Umbilical cord (tissue), 2 donors: ENCODE data around the gene VWA8. TPM values are rescaled to one million over a fixed set of nuclear protein-coding genes. Genes with fewer than 3 reads are reported as not detected.

Source experiments
- DNase-seq: peaks from one replicate; pipeline ENCODE4 v3.0.0-alpha.2; 2015; ENCODE audit warnings: low spot score
- total RNA-seq: library from RNA; depleted of rRNA; stranded (reverse); fragments of >200 nt; gene quantifications from one replicate; pipeline ENCODE4 v1.2.3, GENCODE V29; 2014; ENCODE audit warnings: low replicate concordance; ENCODE audit not compliant: insufficient read depth

Gene VWA8
- total RNA-seq = 27.2 TPM

DNA sequence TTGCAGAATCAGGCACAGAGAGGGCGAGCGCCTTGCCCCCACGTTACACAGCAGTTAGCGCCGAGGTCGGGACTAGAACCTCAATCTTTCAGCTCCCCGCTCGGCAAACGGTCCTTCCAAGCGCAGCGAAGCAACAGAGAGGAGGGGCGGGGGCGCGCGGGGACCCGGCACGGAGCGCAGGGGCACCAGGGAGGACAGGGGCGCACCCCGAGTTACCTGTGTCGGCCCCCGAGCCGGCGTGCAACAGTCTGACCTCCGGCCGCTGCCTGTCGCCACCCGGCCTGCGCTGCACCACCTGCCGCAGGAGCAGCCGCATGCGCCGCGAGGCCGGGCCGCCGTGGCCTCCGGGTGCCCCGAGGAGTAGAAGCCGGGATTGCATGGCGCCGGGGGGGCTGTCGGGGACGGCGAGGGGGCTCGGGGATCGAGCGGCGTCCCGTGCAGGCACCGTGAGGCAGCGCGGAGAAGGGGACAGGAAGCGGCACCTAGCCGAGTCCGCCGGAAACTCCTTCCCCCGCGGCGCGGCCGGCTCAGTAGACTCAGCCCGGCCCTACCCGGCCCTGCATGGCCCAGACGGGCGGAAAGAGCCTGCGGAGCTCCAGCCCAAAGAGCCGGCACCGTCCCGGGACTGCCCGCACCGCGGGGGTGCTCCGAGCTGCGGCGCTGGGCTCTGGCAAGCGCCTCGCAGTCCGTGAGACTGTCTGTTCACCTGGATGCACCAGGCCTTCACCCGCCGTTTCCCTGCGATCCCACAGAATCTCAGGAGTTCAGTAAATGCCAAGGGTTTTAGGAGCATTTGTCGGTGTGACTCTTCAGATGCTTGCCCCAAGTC is at the start of gene VWA8:
VWA8 (minus strand) TSS at position 473 of the 829 bp plus-strand sequence; CDS start at position 379, 94 bp downstream.
- DNase-seq = peak; percentile 67

DNA sequence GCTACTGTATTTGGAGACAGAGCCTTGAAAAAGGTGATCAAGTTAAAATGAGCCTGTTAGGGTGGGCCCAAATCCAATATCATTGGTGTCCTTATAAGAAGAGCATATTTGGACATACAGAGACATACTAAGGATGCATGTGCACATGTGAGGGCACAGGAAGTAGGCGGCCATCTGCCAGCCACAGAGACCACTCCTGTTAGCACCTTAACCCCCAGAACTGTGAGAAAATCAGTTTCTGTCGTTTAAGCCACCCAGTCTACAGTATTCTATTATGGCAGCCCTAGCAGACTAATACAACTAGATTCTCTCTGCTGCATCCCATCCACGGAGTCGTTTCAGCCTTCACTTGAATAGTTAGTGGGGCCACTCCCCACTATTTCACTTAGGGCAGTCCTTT is 48.1 kb upstream of the VWA8 start:
- DNase-seq = no peak

DNA sequence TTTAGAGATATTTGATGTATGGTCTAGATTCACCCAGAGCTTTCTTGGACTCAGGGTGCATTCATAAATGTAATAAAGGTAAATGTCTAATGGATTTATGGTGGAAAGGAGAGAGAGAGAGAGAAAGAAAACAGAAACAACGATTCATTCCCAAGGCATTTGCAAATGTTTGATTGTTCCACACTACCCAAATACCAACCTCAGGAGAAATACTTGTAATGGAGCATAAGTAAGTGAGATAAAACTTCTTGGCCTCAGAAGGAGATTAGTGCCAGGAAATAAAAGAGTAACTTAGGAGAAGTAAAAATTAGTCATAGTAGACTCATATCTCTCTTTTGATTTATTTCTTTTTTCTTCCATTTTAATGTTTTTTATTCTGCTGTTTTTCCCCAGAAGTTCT is 46.9 kb upstream of the VWA8 start:
- DNase-seq = no peak

DNA sequence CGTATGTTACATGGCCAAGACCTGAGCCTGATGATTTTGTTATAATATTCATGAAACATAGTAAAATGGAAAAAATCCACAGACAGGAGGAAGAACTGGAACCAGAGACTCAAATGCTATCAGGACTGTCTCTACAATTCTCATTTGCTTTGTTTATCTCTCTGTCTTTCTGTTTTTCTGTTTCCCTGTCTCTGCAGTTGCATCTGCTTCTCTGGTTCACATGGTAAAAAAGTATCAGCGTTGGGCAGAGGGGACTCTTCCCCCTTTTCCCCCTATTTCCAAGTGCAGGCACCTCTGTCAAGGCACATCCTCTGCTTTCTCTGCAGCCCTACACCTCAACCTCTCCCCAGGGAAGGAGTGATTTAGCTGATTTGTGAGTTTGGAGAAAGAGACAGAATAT is 41.2 kb upstream of the VWA8 start:
- no peak for DNase-seq

GRCh38 chr13:42001580-42001979 is 40.7 kb upstream of the VWA8 start:
- peak; percentile 68 for DNase-seq

DNA sequence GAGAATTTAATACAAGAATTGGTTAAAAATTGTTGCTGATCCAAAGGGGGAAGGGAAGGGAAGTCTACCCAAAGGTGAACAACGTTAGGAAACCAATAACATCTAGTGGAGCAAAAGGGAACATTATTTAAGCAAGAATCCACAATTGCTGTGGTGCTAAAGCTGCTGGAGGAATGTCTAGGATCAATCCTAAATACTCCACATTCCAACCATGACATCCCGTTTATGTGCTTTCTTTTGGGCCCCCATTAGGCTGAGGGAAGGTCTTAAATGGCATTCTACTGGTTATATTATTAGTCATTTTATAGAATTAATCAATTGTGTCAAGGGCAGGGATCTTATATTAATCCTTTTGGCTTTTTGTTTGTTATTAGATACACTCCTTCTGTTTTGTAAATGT is 39.9 kb upstream of the VWA8 start:
- DNase-seq = no peak

DNA sequence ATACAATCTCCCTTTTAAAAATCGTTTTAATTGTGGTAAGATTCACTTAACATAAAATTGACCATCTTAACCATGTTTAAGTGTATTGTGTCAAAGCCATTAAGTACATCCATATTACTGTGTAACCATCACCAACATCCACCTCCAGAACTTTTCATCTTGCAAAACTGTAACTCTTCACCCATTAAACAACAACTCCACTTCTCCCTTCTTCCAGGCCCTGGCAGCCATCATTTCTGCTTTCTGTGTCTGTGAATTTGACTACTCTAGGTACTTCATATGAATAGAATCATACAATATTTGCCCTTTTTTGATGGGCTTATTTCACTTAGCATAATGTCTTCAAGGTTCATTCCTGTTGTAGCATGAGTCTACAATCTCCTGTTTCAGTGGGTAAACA is 36.5 kb upstream of the VWA8 start:
- no peak for DNase-seq

DNA sequence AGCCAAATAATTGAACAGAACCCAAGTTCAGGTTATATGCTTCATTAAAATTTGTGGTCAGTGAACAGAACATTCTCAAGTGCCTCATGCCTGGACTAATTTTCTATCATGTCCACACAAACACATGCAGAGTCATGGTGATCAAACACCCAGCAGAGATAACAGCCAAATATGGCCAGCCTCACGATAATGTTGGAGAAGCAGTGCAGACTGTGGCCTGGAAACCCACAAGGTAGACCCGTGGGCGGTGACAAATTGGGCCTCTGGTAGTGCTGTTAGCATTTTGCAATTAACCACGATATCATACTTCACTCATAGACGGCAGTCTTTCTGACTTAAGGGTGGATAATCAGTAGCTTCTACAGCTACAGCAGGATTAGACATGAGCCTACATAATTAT is 35.0 kb upstream of the VWA8 start:
- DNase-seq = no peak

DNA sequence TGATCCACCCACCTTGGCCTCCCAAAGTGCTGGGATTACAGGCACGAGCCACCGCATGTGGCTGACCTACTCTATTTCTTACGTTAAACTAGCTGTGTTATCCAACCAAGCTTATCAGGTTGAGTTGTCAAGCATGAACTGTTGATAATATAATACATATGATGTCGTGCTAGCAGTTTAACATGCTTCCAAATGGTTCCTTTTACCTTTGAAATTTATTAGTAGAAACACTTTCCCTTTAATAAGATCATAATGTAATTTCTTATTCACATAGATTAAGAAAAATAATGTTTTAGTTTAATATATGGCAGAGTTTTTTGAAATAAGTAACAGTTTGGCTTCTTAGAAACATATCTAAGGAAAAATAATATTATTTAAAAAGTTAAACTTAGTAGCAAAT is 34.4 kb upstream of the VWA8 start:
- DNase-seq = no peak

DNA sequence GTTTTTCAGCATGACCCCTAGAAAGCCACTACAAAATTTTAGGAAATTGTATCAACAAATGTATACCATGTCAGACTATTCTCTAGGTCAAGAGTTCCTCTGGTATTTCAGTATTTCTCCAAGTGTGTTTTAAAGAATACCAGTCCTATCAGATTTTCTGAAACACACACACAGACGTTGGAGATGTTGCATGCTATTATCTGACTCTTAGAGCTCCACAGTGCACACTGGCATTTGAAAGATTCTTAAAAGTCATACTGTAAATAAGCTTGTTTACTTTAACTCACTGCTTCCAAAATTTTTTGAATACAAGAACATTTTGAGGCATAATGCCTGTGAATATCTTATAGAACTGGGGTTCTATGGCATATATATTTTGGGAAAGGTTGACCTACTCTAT is 33.8 kb upstream of the VWA8 start:
- DNase-seq = no peak

- DNase-seq = no peak
Measured at GRCh38 chr13:41991936-41992335, 31.0 kb upstream of the VWA8 start.

DNA sequence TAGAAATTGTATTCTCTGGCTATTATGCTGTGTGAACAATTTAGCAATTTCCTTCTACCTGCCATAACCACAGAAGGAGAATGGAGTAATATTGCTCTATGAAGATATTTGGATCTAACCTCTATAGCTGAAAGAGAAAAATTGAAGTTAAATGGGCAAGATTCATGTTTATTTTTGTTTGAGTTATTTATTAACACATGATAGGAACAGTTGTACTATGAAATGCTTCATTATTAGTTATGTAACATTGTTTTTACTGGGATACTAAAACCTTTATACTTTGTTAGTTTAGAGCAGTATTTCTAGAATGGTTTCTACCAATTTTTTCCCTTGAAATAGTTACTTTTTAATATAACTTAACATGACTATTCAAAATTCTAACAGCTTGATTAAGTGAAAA is 27.3 kb upstream of the VWA8 start:
- DNase-seq = no peak

DNA sequence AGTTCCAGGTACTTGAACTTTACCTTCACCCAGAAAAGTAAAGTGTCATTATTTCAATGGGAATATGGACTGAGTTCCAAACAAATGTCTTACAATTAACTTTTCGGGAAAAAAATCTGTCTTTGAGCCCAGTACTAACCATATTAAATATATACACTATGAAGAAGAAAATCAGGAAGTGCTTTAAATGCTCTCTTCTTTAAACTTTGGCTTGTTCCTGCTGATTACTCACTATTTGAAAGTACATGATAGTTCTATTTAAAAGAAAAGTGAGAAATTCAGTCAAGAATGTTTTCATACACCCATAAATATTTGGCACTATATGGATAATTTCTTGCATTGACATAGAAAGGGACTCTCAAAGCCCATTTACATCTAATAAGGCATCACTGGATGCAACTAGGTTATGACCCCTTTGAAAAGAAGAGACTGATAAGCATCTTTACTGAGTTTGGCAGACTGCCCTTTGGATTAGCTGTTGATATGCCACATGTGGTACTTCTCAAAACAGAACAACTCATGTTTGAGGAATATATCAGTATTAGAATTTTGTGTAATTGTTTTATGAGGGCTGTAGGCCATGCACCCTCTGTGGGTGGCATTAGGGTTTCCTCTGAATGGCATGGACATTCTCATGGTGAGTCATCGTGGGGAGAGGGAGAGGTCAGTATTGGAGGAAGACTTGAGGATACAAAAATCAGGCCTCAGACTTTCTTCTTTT is 25.0 kb upstream of the VWA8 start:
- peak; percentile 29 for DNase-seq

DNA sequence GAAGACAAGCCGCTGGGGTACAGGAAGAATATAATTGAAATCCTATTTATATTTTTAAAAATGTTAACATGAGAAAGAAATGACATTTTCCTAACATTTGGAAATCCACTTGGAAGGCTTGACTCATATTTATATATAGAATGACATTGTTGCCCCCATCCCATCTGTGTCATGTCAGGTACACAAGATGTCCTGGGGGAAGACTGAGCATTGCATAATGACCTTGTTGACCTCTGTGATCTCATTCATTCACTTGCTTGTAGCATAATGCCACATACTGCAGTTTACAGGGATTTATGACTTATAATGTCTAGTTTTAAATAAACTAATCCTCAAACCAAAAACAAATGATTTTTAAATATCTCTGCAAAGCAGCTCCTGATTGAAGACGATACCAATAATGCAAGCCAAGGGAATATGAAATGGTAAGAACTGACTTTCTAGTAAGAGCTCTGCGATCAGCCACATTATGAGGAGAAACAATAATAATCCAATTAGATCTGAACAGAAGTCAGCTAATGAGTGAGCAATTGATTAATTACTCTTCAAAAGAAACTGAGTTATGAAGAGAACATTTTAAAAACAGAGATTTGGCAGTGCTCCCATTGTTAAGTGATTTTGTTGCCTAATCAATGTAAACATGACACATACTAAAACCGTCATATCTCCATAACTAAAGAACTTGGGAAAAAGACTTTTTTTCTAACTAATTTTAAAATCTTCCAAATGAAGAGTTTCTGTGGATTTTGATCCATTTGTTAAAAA is 21.2 kb upstream of the VWA8 start:
- no peak for DNase-seq

DNA sequence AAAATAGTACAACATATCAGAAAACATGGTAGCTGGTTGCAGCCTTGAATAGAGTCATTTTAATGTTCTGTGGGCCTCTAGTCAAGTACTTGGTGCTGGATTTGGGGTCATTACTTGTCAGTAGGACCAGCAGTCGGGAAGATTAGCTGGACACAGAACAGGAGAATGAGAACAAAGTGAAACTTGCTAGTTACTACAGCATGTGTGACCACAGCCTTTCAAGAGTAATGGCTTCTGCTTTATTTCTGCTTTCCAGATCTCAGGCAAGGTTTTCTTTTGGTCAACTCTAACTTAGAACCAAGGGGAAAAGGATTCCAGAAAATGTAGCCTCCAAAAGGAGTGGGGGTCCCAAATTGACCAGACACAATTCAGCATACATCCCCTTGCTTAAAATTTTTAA is 17.1 kb upstream of the VWA8 start:
- DNase-seq = no peak

GRCh38 chr13:41976476-41976875 is 15.6 kb upstream of the VWA8 start:
- DNase-seq = no peak

DNA sequence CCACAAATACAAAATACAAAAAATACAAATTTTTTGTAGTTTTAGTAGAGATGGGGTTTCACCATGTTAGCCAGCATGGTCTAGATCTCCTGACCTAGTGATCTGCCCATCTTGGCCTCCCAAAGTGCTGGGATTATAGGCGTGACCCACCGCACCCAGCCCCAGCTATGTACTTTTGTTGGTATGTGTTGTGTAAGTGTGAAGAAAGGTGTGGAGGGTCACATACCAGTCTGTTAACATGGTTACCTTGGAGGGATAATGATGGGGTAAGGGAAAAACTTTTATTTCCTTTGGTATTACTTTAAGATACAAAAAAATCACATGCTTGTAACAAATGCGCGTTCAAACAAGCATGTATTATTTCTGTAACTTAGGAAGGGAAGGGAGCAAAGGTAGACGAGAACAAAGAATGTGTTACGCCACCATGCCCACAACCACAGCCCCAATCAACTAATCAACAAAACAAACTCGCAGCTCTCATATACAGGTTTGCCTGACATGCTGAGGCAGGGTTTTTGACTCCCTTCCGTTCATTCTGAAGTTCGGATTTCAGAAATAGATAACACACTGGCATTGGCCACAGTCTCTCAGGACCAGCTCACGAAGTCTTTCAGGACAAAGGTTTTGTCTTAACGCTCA is 13.5 kb upstream of the VWA8 start:
- DNase-seq = no peak

- DNase-seq = no peak
Measured at GRCh38 chr13:41973247-41973741, 12.4 kb upstream of the VWA8 start.

GRCh38 chr13:41971848-41972247 is 10.9 kb upstream of the VWA8 start:
- no peak for DNase-seq

DNA sequence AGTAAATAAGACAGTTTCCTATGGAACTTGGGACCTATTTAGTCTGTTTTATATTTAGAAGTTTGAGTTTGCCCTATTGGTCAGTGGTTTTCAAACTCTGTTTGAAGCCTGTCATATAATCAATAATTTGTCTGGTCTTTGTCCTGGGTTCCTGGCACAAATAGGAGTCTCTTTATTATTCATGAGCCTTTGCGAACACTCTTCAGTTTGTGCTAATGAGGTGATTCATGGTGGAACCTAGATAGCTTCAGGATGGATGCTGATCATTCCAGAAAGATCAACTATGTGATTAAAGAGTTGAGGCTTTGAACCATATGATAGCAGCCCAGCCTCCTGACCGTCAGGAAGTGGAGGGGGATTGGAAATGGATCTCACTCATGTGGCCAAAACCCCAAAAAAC is 10.0 kb upstream of the VWA8 start:
- no peak for DNase-seq

DNA sequence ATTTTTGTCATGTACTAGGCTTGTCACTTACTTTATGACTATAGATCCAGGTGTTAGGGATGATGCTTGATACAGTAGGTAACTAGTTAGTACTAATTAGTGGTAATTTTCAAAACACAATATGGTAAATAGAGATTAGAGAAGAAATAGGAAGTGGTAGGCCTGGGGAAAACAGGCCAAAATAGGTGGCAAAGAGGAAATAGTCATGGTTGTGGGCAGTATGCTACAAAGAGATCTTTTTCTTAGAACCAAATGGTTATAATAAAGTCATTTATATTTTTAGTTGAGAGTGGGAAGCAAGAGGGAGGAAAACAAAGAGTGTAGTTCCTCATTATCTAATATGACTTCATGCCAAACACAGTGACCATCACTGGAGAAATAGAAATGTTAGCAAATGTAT is 9.1 kb upstream of the VWA8 start:
- no peak for DNase-seq

- DNase-seq = no peak
Measured at GRCh38 chr13:41969072-41969471, 8.2 kb upstream of the VWA8 start.
